IgD-negative memory B cell (primary cell): ENCODE results near the gene MISP. TPM values are rescaled to one million over a fixed set of nuclear protein-coding genes. Genes with fewer than 3 reads are reported as not detected.

ENCODE experiments used
- H3K27ac Mint-ChIP-seq, 3 donors: one replicate each; pipeline ENCODE4 v1.8.0; 2020 to 2022; ENCODE audit warnings: mild to moderate bottlenecking in 3 of 3, mixed read lengths in 3 of 3, moderate library complexity in 1 of 3
- H3K27me3 Mint-ChIP-seq: one replicate; pipeline ENCODE4 v1.8.0; 2021; ENCODE audit warnings: mixed read lengths
- H3K36me3 Mint-ChIP-seq: one replicate; pipeline ENCODE4 v1.8.0; 2020; ENCODE audit warnings: mild to moderate bottlenecking, mixed read lengths
- H3K4me1 Mint-ChIP-seq, 3 donors: one replicate each; pipeline ENCODE4 v1.8.0; 2020 to 2022; ENCODE audit warnings: mixed read lengths in 3 of 3, mild to moderate bottlenecking in 1 of 3
- H3K4me3 Mint-ChIP-seq, 4 donors: one replicate each; pipeline ENCODE4 v1.8.0; 2020 to 2022; ENCODE audit warnings: mild to moderate bottlenecking in 4 of 4, mixed read lengths in 4 of 4, moderate library complexity in 3 of 4
- H3K9me3 Mint-ChIP-seq, 3 donors: one replicate each; pipeline ENCODE4 v1.8.0; 2020 to 2021; ENCODE audit warnings: mixed read lengths in 3 of 3, mild to moderate bottlenecking in 1 of 3
- polyA plus RNA-seq: library from polyadenylated mRNA; unstranded; fragments of 300-500 nt; fragmentation: Illumina TruSeq; gene quantifications from one replicate; pipeline ENCODE4 v1.2.3, GENCODE V29; 2021

Gene MISP
- polyA plus RNA-seq, 1 donor from 2014 or later: not detected

DNA sequence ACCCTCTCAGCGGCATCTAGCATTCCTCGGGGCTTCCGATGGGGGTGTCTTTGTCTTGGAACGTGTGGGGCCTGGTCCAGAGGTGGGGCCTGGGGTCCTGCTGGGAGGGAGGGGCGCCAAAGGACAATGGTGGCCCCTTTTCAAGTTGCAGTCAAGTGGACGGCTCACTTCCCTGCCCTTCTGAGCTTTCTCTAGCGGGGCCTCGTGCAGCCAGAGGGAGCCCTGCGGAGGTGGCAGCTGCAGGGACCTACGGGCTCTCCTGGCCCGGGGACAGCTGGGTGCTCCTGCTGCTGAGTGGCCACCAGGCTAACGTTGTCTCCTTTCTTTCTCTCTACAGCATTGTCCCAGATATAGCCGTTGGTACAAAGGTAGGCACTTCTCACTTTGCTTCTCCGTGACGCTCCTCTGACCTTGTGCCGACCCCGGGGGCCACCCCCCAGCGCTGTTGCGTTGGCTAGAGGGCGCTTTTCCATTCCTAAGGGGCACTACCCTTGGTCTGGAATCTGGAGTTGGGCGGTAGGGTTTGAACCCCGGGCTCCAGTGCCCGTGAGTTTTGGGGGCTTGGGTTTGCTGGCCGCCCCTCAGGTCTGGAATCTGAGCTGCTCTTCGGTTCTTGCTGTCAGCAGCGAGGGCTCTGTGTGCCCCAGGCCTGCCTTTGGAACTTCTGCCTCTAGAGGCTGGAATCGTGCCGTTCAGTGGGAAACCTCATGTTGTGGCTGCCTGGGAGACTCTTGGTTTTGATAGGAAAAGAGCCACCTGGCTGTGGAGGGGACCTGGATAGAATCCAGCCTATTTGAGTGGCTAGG lies 48.4 kb downstream of the MISP start:
- Mint-ChIP-seq H3K9me3 (no peaks in the 10 kb centered on the region), H3K27ac (peak overlapping the region; percentile 55 to 99 (median 94)), H3K4me1 (peaks cover 22 to 28% (median 23%) of the 10 kb centered on the region in 3 donors), H3K36me3 (no peaks in the 10 kb centered on the region), H3K4me3 (peak overlapping the region; percentile 87 to 94 (median 88)), H3K27me3 (no peaks in the 10 kb centered on the region)

DNA sequence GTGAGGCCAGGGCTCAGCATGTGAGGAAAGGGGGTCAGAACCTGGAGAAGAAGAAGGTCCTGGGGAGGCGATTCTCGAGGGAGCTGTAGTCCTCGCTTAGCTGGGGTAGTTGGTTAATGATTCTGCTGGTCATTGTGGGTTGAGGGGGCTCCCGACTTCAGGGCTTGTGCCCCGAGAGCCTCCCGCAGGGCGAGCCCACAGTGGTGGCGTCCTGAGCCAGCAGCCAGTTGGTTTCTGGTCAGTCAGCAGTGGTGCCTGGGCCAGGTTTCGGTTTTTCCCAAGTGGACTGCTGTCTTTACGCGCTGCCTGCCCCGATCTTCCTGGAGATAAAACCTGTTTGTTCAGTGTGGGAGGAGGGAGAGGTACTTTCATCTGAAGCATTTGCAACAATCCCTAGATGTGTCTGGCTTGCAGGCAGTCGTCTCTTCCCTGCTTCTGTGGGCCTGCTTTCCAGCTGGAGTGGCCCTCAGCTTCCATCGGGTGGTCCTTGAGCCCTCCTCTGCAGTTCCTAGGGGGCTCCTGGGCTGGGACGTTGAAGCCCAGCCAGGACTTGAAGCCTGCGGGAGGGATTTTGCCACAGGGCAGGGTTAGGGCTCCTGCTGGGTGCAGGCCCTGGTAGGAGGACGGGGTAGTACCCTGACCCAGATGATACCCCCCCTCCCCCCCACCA lies 49.6 kb downstream of the MISP start:
- Mint-ChIP-seq H3K27me3 (no peaks in the 10 kb centered on the region), H3K36me3 (no peaks in the 10 kb centered on the region), H3K9me3 (no peaks in the 10 kb centered on the region), H3K4me1 (peaks cover 22 to 28% (median 23%) of the 10 kb centered on the region in 3 donors), H3K27ac (peak overlapping the region in 2 of 3 donors; percentile 88 to 99), H3K4me3 (peak overlapping the region; percentile 28 to 94 (median 65))

DNA sequence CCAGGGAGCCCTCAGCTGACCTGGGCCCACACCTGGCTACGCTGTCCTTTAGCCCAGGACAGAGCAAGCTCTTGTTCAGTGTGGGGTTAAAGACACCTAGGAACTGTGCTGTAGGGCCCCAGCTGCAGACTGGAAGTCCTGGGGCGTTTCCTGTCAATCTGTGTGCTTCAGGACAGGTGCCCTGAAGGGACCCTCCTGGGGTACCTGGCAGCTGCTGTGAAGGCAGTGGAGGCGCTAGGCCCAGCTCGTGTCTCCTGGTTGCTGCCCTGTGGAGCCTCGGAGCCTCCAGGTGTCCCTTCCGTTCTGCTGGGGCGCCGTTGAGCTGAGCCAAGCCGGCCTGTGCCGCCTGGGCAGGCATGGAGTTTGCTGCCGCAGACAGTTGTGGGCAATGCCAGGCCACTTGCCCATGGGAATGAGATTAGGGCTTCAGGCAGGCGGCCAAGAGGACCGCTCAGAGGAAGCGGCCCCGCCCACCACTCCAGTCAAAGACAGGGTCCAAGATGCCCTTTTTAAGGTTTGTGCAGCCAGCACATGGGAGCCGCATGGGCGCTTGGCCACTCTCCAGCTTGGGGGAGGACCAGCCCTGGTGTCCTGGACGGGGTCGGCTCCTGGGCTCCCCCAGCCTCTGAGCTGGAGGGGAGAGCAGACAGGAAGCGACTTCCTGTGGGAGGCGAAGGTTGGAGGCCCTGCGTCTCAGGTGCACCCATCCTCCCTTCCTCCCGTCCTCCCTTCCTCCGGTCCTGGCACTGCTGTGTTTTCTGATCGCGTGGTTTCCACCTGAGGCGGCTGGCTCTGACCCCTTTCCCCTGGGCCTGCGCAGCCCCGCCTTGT lies 50.3 kb downstream of the MISP start:
- H3K9me3 Mint-ChIP-seq: no peaks in the 10 kb centered on the region
- H3K36me3 Mint-ChIP-seq: no peaks in the 10 kb centered on the region
- peaks cover 22 to 28% (median 23%) of the 10 kb centered on the region in 3 donors for H3K4me1 Mint-ChIP-seq
- H3K4me3 Mint-ChIP-seq: peak overlapping the region in 3 of 4 donors; percentile 52 to 84 (median 55)
- peak overlapping the region in 2 of 3 donors; percentile 50 to 51 for H3K27ac Mint-ChIP-seq
- H3K27me3 Mint-ChIP-seq: no peaks in the 10 kb centered on the region

DNA sequence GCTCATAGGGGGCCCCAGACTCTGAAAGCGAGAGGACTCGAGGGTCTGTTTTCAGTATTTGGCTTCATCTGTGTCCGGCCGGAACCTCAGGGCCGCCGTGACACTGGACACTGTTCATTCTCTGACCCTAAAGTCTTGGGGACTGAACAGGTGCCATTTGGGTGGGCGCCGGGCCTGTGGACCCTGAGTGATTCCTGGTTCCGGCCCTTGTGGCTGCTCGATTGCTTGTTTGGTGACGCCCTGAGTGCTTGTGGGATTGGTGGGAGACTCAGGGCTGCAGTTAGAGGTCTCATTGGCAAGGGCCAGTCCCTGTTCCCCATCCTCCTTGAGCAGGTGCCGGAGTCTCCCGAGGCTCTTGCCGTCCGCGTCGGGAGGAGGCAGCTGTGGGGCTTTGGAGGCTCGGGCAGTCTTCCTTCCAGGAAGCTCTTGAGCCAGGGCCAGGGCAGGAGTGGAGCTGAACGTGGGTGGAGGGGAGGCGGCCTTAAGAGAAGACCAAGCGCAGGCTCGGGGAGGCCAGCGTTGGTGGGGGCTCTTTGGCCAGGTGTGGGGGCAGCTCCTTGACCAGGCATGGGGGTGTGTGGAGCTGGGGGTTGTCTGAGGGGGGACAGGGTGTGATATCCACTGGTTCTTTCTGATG lies 51.1 kb downstream of the MISP start:
- Mint-ChIP-seq H3K27ac (peak overlapping the region in 2 of 3 donors; percentile 50 to 85), H3K9me3 (no peaks in the 10 kb centered on the region), H3K4me1 (peaks cover 19 to 24% (median 22%) of the 10 kb centered on the region in 3 donors), H3K36me3 (no peaks in the 10 kb centered on the region), H3K4me3 (peak overlapping the region in 3 of 4 donors; percentile 32 to 84 (median 74)), H3K27me3 (no peaks in the 10 kb centered on the region)

DNA sequence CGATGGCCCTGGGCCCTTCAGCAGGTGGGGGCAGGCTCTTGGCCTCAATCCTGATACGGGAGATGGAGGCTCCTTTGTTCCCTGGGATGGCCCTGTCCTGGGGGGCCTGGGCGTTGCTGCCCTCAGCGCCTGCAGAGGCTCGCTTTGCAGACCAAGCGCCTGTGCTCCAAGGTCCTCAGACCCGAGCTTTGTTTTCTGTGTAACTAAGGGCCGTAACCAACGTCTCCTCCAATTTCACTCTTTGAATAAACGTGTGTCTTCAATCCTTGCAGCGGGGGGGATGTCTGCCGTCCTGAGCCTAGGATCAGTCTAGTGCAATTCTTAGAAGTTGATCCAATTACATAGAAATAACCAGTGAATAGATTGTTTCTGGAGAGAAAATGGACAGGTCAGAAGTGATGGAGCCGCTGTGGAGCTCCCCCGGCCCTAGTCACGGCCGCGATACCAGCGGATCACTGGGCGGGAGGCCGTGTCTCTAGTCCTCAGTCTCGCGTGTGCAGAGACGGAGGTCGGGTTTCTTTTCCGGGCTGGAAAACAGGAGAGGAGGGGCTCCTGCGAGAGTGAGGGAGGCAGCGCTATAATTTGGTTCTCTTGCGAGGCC lies 51.7 kb downstream of the MISP start:
- H3K36me3 Mint-ChIP-seq: peaks cover 6% of the 10 kb centered on the region
- H3K27ac Mint-ChIP-seq: peak overlapping the region in 1 of 3 donors; percentile 85
- H3K9me3 Mint-ChIP-seq: no peaks in the 10 kb centered on the region
- peak overlapping the region in 1 of 4 donors; percentile 74 for H3K4me3 Mint-ChIP-seq
- H3K27me3 Mint-ChIP-seq: no peaks in the 10 kb centered on the region
- peaks cover 20 to 24% (median 22%) of the 10 kb centered on the region in 3 donors for H3K4me1 Mint-ChIP-seq

DNA sequence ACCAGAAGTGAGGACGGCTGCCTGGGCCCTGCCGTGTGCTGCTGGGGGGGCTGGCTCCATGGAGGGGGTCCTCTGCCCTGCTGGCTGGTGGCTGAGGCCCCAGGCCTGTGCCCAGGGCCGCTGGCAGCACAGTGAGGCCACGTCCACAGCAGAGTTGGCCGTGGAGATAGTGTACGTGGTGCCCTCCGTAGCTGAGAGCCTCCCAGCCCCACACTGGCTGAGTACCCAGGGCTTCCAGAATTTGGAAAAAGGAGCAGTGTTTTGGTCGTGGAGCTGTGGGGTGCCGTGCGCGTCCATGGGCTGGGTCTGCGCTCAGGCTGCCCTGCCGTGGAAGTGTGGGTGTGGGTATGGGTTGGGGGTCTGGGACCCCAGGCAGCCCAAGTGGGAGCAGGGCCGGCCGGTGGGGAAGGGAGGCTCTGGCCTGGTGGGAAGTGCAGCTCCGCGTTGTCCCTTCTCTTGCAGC lies 52.2 kb downstream of the MISP start:
- no peaks in the 10 kb centered on the region for H3K27me3 Mint-ChIP-seq
- peaks cover 9% of the 10 kb centered on the region for H3K36me3 Mint-ChIP-seq
- no peaks in the 10 kb centered on the region for H3K9me3 Mint-ChIP-seq
- H3K27ac Mint-ChIP-seq: peak overlapping the region in 1 of 3 donors; percentile 89
- H3K4me3 Mint-ChIP-seq: peak overlapping the region in 2 of 4 donors; percentile 68 to 74
- peaks cover 23 to 25% (median 24%) of the 10 kb centered on the region in 3 donors for H3K4me1 Mint-ChIP-seq

DNA sequence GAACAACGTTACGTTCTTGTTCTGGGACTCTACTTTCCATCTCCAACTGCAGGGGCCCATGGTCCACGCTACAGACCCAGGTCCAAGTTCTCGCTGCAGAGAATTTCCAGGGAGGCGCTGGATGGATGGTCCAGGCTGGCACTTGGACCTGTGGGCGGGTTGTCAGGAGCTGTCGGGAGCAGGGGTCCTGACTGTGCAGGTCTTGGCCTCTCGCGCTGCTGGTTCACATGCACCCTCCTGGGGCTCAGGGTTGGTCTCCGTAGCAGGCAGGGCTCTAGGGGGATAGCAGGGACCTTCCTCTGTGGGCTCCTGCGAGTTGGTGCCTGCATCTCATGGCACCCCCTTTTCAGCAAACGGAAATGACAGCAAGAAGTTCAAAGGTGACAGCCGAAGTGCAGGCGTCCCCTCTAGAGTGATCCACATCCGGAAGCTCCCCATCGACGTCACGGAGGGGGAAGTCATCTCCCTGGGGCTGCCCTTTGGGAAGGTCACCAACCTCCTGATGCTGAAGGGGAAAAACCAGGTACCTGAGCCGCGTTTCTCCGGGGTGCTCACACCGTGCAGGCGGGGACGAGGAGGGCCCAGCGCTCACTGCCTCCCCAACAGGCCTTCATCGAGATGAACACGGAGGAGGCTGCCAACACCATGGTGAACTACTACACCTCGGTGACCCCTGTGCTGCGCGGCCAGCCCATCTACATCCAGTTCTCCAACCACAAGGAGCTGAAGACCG lies 52.9 kb downstream of the MISP start:
- H3K9me3 Mint-ChIP-seq: no peaks in the 10 kb centered on the region
- peaks cover 9% of the 10 kb centered on the region for H3K36me3 Mint-ChIP-seq
- no peaks in the 10 kb centered on the region for H3K27me3 Mint-ChIP-seq
- H3K27ac Mint-ChIP-seq: peak overlapping the region in 2 of 3 donors; percentile 57 to 89
- H3K4me1 Mint-ChIP-seq: peaks cover 21 to 25% (median 21%) of the 10 kb centered on the region in 3 donors
- peak overlapping the region in 1 of 4 donors; percentile 53 for H3K4me3 Mint-ChIP-seq

DNA sequence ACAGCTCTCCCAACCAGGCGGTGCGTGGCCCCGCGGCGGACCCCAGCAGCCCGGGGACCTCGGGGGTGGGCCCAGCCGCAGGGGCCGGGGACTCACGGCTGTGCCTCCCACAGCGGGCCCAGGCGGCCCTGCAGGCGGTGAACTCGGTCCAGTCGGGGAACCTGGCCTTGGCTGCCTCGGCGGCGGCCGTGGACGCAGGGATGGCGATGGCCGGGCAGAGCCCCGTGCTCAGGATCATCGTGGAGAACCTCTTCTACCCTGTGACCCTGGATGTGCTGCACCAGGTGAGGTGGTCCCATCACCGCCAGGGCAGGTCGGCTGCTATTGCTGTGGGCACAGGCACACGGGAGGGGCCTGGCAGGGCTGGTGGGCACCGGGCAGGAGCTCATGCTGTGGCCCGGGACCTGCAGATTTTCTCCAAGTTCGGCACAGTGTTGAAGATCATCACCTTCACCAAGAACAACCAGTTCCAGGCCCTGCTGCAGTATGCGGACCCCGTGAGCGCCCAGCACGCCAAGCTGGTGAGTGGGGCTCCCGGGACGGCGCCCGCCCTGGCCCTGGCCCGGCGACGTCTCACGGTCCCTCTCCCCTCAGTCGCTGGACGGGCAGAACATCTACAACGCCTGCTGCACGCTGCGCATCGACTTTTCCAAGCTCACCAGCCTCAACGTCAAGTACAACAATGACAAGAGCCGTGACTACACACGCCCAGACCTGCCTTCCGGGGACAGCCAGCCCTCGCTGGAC lies 53.7 kb downstream of the MISP start:
- Mint-ChIP-seq H3K4me1 (peaks cover 14 to 24% (median 16%) of the 10 kb centered on the region in 3 donors), H3K27ac (peak overlapping the region in 2 of 3 donors; percentile 77 to 85), H3K36me3 (peaks cover 9% of the 10 kb centered on the region), H3K9me3 (no peaks in the 10 kb centered on the region), H3K4me3 (peak overlapping the region in 2 of 4 donors; percentile 26 to 41), H3K27me3 (no peaks in the 10 kb centered on the region)

DNA sequence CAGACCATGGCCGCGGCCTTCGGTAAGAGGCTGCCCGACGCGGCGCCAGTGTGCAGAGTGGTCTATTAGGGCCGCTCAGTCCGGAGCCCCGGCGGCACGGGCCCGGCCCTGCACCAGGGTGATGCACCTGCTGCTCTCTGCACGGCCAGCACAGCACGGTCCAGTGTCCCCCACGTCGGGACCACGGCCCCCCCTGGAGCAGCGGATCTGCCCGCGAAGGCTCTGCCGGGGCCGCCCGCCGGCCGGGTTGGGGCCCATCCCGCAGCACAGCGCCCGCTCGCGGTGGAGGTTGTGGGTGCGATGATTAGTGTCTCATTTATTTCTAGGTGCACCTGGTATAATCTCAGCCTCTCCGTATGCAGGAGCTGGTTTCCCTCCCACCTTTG lies 54.2 kb downstream of the MISP start:
- Mint-ChIP-seq H3K4me1 (peaks cover 9 to 20% (median 12%) of the 10 kb centered on the region in 3 donors), H3K27me3 (no peaks in the 10 kb centered on the region), H3K9me3 (no peaks in the 10 kb centered on the region), H3K36me3 (peaks cover 9% of the 10 kb centered on the region), H3K4me3 (peak overlapping the region in 1 of 4 donors; percentile 26), H3K27ac (peak overlapping the region in 2 of 3 donors; percentile 77 to 85)

DNA sequence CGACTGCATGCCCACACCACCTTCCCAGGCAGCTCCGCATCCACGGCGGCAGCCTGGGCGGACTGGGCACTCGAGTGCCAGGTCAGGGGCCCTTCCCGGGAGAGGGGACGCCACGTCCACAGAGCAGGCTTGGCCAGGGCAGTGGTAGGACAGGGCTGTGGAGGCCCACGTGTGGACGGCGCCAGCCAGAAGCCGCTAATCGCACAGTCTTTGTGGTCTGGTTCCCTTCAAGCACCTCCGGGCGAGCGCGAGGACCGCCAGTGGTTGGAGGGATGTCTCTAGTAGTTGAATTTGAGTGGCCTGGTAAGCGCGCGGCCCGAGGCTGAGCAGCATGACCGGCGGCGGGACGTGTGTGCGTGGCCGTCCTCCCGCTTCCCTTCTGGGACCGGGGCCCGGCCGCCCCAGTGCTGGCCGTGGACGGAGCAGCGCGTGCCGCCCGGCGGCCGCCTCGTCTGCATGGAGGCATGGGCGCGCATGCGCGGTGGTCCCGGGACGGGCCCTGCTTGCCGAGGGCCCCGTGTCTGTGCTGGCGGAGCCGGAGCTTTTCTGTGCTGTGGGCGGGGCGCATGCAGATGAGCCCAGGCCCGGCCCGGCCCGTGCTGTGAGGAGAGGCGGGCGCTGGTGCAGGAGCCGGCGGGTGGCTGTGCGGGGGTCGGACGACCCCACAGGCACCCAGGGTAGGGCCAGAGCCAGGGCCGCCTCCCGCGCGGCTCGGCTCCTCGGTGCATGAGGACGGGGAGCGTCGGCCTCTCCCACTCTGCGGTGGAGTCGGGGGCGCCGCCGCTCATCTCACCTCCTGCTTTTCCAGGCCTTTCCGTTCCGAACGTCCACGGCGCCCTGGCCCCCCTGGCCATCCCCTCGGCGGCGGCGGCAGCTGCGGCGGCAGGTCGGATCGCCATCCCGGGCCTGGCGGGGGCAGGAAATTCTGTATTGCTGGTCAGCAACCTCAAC lies 55.0 kb downstream of the MISP start:
- H3K4me3 Mint-ChIP-seq: peak overlapping the region in 1 of 4 donors; percentile 1
- H3K36me3 Mint-ChIP-seq: peaks cover 11% of the 10 kb centered on the region
- peaks cover 5 to 15% (median 8%) of the 10 kb centered on the region in 3 donors for H3K4me1 Mint-ChIP-seq
- H3K27ac Mint-ChIP-seq: no peak overlapping the region
- no peaks in the 10 kb centered on the region for H3K27me3 Mint-ChIP-seq
- no peaks in the 10 kb centered on the region for H3K9me3 Mint-ChIP-seq

DNA sequence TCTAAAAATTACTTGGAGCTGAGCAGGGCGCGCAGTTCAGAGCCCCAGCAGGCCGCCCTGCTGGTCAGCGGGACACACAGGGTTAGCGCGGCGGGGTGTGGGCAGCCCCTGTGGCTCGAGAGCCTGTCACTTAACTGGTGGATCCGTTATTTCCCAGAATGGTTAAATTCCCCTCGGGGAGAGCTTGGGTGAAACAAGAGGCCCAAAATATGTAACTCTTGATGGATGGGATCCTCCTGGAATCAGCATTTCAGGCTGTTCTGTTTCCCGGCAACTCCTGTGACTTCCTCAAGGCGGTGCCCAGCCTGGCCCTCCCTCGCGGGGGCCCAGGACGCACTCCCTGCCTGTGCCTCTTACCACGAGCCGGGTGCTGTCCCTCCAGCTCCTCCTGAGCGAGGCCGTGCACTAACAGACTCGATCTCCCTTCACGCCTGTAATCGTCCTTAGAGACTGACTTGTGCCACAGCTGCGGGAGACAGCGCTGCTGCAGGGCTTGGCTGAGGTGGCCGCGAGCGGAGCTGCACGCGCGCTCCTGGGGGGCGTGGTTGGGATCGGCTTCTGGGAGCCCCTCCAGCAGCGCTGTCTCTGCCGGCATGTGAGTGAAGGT lies 56.0 kb downstream of the MISP start:
- H3K4me1 Mint-ChIP-seq: peaks cover 4 to 10% (median 5%) of the 10 kb centered on the region in 3 donors
- H3K4me3 Mint-ChIP-seq: peak overlapping the region in 2 of 4 donors; percentile 48 to 72
- peak overlapping the region in 2 of 3 donors; percentile 59 to 96 for H3K27ac Mint-ChIP-seq
- no peaks in the 10 kb centered on the region for H3K9me3 Mint-ChIP-seq
- peaks cover 12% of the 10 kb centered on the region for H3K36me3 Mint-ChIP-seq
- no peaks in the 10 kb centered on the region for H3K27me3 Mint-ChIP-seq
